Keratinocyte (primary cell): ENCODE results near the gene TRMT1.

Source experiments
- CTCF ChIP-seq, 3 experiments: IDR thresholded peaks in 1 of 3; conservative IDR thresholded peaks in 1 of 3; optimal IDR thresholded peaks in 1 of 3; 2 replicates in 2 of 3; 3 replicates in 1 of 3; pipeline versions ENCODE3 to v1.5.1; 2011; ENCODE audit warnings: low read length in 3 of 3, mild to moderate bottlenecking in 3 of 3, moderate library complexity in 2 of 3, control low read depth in 1 of 3, inconsistent platforms in 1 of 3; ENCODE audit not compliant: insufficient read depth in 2 of 3; ENCODE audit errors: extremely low read depth in 1 of 3
- EZH2 ChIP-seq: IDR thresholded peaks from one replicate; pipeline ENCODE4 v1.6.1; 2012; ENCODE audit warnings: inconsistent platforms, mild to moderate bottlenecking, low read length, moderate library complexity

GRCh38 chr19:13091400-13092157 is 25.0 kb downstream of the TRMT1 start:
- TF ChIP-seq CTCF (optimal IDR thresholded peaks at IDR 0.05 in 1 of 3, IDR thresholded peaks at IDR 0.05 in 1 of 3, conservative IDR thresholded peaks at IDR 0.05 in 1 of 3; ENCODE audit: extremely low read depth in 1 of 3, insufficient read depth in 2 of 3, low read length in 3 of 3) (no peak), EZH2 (no peak)
